GM18868 (cell line): ENCODE results near the gene NPC1.
"Not testable (repeated sequence)": the region's sequence is repeated elsewhere in the genome, so short reads cannot be mapped to it uniquely, and the experiment has no call there.

Source experiments
- ATAC-seq: cut with Tn5 transposase; IDR thresholded peaks from one replicate; pipeline ENCODE4 v1.9.1; 2021; ENCODE audit warnings: mild to moderate bottlenecking, moderate library complexity; ENCODE audit not compliant: unreplicated experiment

The NPC1 gene

GRCh38 chr18:23577521-23577920 lies 8.8 kb downstream of the NPC1 start:
- ATAC-seq = not testable (repeated sequence)

GRCh38 chr18:23575309-23575651 lies 11.0 kb downstream of the NPC1 start:
- ATAC-seq = no peak

- no peak for ATAC-seq
Measured at GRCh38 chr18:23574611-23575308, 11.5 kb downstream of the NPC1 start.

GRCh38 chr18:23573626-23574431 lies 12.5 kb downstream of the NPC1 start:
- no peak for ATAC-seq

GRCh38 chr18:23573020-23573419 lies 13.3 kb downstream of the NPC1 start:
- no peak for ATAC-seq

GRCh38 chr18:23572570-23572969 lies 13.7 kb downstream of the NPC1 start:
- ATAC-seq = no peak

- no peak for ATAC-seq
Measured at GRCh38 chr18:23572012-23572411, 14.3 kb downstream of the NPC1 start.

- ATAC-seq = no peak
Measured at GRCh38 chr18:23570912-23571504, 15.3 kb downstream of the NPC1 start.

- ATAC-seq = no peak
Measured at GRCh38 chr18:23569299-23570063, 16.8 kb downstream of the NPC1 start.

GRCh38 chr18:23568281-23569138 lies 17.8 kb downstream of the NPC1 start:
- ATAC-seq = no peak

- ATAC-seq = no peak
Measured at GRCh38 chr18:23567671-23568070, 18.6 kb downstream of the NPC1 start.

- no peak for ATAC-seq
Measured at GRCh38 chr18:23565916-23566547, 20.3 kb downstream of the NPC1 start.

GRCh38 chr18:23563377-23564043 lies 22.8 kb downstream of the NPC1 start:
- no peak for ATAC-seq

GRCh38 chr18:23560186-23560585 lies 26.1 kb downstream of the NPC1 start:
- ATAC-seq = no peak

GRCh38 chr18:23557511-23557910 lies 28.8 kb downstream of the NPC1 start:
- not testable (repeated sequence) for ATAC-seq

GRCh38 chr18:23556145-23556780 lies 30.0 kb downstream of the NPC1 start:
- no peak for ATAC-seq

GRCh38 chr18:23553887-23554286 lies 32.4 kb downstream of the NPC1 start:
- no peak for ATAC-seq

GRCh38 chr18:23552505-23552904 lies 33.8 kb downstream of the NPC1 start:
- ATAC-seq = no peak

- no peak for ATAC-seq
Measured at GRCh38 chr18:23551978-23552377, 34.3 kb downstream of the NPC1 start.
